ENCODE results near the gene ERFL. TPM values are rescaled to one million over a fixed set of nuclear protein-coding genes. Genes with fewer than 3 reads are reported as not detected.
A peak's percentile ranks its signal among the peaks of the same experiment; 100 is the strongest.

ERFL gene
- total RNA-seq, 2 donors from 2014 or later: 0.16 TPM; not detected in 1

- ATAC-seq (peak in 1 of 2 donors; percentile 4), DNase-seq (no peak)
- intact Hi-C loops (cut with DNase I): loop anchor here (5.0 to 10.0 kb wide), 2 partner anchors 77 to 204 kb away; partner anchors contain the start of genes GRIK5 (in 1 of the 2) and ZNF574 (in 1 of the 2)
These were observed 57.8 kb downstream of the ERFL start for GRCh38 chr19:41870401-41870873.

GRCh38 chr19:41869374-41869955 lies 58.8 kb downstream of the ERFL start:
- no peak for ATAC-seq
- intact Hi-C loops (cut with DNase I): no loop called here

GRCh38 chr19:41868989-41869300 lies 59.3 kb downstream of the ERFL start:
- intact Hi-C loops (cut with DNase I): no loop called here
- DNase-seq: peak; percentile 18
- no peak for ATAC-seq

More at GRCh38 chr19:41869374-41869955, 58.8 kb downstream of the ERFL start:
- no peak for DNase-seq

- intact Hi-C loops (cut with DNase I): no loop called here
- ATAC-seq: no peak
- DNase-seq: no peak
These were observed 59.9 kb downstream of the ERFL start for GRCh38 chr19:41868120-41868988.

GRCh38 chr19:41866284-41866683 lies 62.0 kb downstream of the ERFL start:
- ATAC-seq (no peak), DNase-seq (no peak)
- intact Hi-C loops (cut with DNase I): no loop called here

- no peak for ATAC-seq
- no peak for DNase-seq
- intact Hi-C loops (cut with DNase I): no loop called here
These were observed 63.9 kb downstream of the ERFL start for GRCh38 chr19:41864374-41864773.

GRCh38 chr19:41863209-41863931 lies 64.9 kb downstream of the ERFL start:
- ATAC-seq: no peak
- intact Hi-C loops (cut with DNase I): no loop called here
- no peak for DNase-seq

- intact Hi-C loops (cut with DNase I): no loop called here
- ATAC-seq (no peak), DNase-seq (no peak)
These were observed 65.7 kb downstream of the ERFL start for GRCh38 chr19:41862445-41862986.

GRCh38 chr19:41861846-41862245 lies 66.4 kb downstream of the ERFL start:
- intact Hi-C loops (cut with DNase I): no loop called here
- ATAC-seq (no peak), DNase-seq (no peak)

- intact Hi-C loops (cut with DNase I): no loop called here
- ATAC-seq (no peak), DNase-seq (no peak)
These were observed 67.0 kb downstream of the ERFL start for GRCh38 chr19:41861116-41861768.

- intact Hi-C loops (cut with DNase I): no loop called here
- DNase-seq (peak; percentile 59), ATAC-seq (no peak)
These were observed 67.7 kb downstream of the ERFL start for GRCh38 chr19:41860419-41861115.

- peak; percentile 98 for DNase-seq
- ATAC-seq: peak; percentile 96 to 97
- intact Hi-C loops (cut with DNase I): no loop called here
These were observed 68.4 kb downstream of the ERFL start, which contains the start of gene RPS19 for GRCh38 chr19:41859618-41860418. Gene RPS19 (plus strand): TSS chr19:41860255. CDS start chr19:41860775, 520 bp downstream.

GRCh38 chr19:41859213-41859617 lies 69.0 kb downstream of the ERFL start:
- no peak for DNase-seq
- ATAC-seq: no peak
- intact Hi-C loops (cut with DNase I): no loop called here

Small RNA genes within 50 kb of the gene (microRNA-seq; reads per million reads assigned to microRNA genes)
- 0 reads per million in 2 donors for gene MIR6797

Other genes starting within 250 kb of the ERFL start
- not detected for gene CEACAM7, start 240.2 kb downstream of the ERFL start, total RNA-seq
- not detected for gene CEACAM5, start 219.8 kb downstream of the ERFL start, total RNA-seq
- under 1 TPM in 1 of 2 donors, not detected in 1; 0.08 TPM for gene CEACAM6, start 172.9 kb downstream of the ERFL start, total RNA-seq
- under 1 TPM; 0.29 to 0.60 TPM for gene CEACAM3, start 131.9 kb downstream of the ERFL start, total RNA-seq
- not detected for gene LYPD4, start 83.8 kb downstream of the ERFL start, total RNA-seq
- not detected for gene DMRTC2, start 83.4 kb downstream of the ERFL start, total RNA-seq
- gene RPS19, start 68.2 kb downstream of the ERFL start, total RNA-seq: 100 to 1,000 TPM; 811 to 841 TPM
- under 1 TPM; 0.24 to 0.68 TPM for gene CD79A, start 51.2 kb downstream of the ERFL start, total RNA-seq
- 10 to 100 TPM; 47.0 to 59.1 TPM for gene ARHGEF1, start 45.3 kb downstream of the ERFL start, total RNA-seq
- 100 to 1,000 TPM in 1 of 2 donors, 10 to 100 TPM in 1; 91.4 to 117 TPM for gene RABAC1, start 30.9 kb upstream of the ERFL start, total RNA-seq
- 100 to 1,000 TPM; 235 to 274 TPM for gene ATP1A3, start 65.8 kb upstream of the ERFL start, total RNA-seq
- 10 to 100 TPM; 12.0 to 12.6 TPM for gene GRIK5, start 141.8 kb upstream of the ERFL start, total RNA-seq
- gene ZNF574, start 147.7 kb upstream of the ERFL start, total RNA-seq: 1 to 10 TPM; 8.3 to 9.1 TPM
- 1 to 10 TPM; 1.1 to 1.2 TPM for gene POU2F2, start 204.0 kb upstream of the ERFL start, total RNA-seq